A673 (cell line): Measurements from ENCODE around the gene ATP5MK. TPM values are rescaled to one million over a fixed set of nuclear protein-coding genes. Genes with fewer than 3 reads are reported as not detected.

Experiments
- Bru-seq: library from RNA; stranded (reverse); fragments of 400-500 nt; gene quantifications from one replicate; lab custom pipeline; 2021; lab: Mats Ljungman, UMichigan
- BruChase-seq, 2 experiments: library from RNA; stranded (reverse); fragments of 400-500 nt; gene quantifications; one replicate each; lab custom pipeline; 2021; lab: Mats Ljungman, UMichigan
- BruUV-seq: library from RNA; stranded (reverse); fragments of 400-500 nt; replicated peaks from 2 replicates; lab custom pipeline; 2021; lab: Mats Ljungman, UMichigan
- CTCF ChIA-PET: fragments of 300-600 bp; sonication (Branson Sonifier 250); formaldehyde crosslinking; loops from one replicate; lab custom pipeline; 2022; ENCODE audit warnings: antibody characterized with exemption; lab: Charles Lee
- POLR2A ChIA-PET: fragments of 300-600 bp; sonication (Branson Sonifier 250); formaldehyde crosslinking; loops from one replicate; lab custom pipeline; 2022; ENCODE audit warnings: antibody characterized with exemption; ENCODE audit not compliant: low non-redundant PET; lab: Charles Lee
- DNase-seq: peaks from one replicate; pipeline ENCODE4 v3.0.0-alpha.2; 2015; ENCODE audit warnings: low spot score
- H3K27ac ChIP-seq: fragments of 200-600 bp; sonication (generic); 2 replicates; pipeline ENCODE4 v1.5.1; 2016; ENCODE audit warnings: mixed run types, low read depth, mild to moderate bottlenecking, mixed read lengths, antibody characterized with exemption, low read length; ENCODE audit not compliant: poor library complexity, severe bottlenecking
- H3K27me3 ChIP-seq: fragments of 200-600 bp; sonication (generic); replicated peaks from 2 replicates; pipeline ENCODE4 v1.6.1; 2017; ENCODE audit warnings: mixed run types, low read depth, mild to moderate bottlenecking, mixed read lengths, antibody characterized with exemption, low read length; ENCODE audit not compliant: insufficient read depth, poor library complexity
- H3K36me3 ChIP-seq: fragments of 200-600 bp; sonication (generic); 2 replicates; pipeline ENCODE4 v1.6.1; 2016; ENCODE audit warnings: mixed run types, mild to moderate bottlenecking, mixed read lengths, antibody characterized with exemption, low read length; ENCODE audit not compliant: insufficient read depth, poor library complexity, severe bottlenecking
- H3K4me1 ChIP-seq: fragments of 200-600 bp; sonication (generic); 2 replicates; pipeline ENCODE4 v1.6.1; 2017; ENCODE audit warnings: mixed run types, mild to moderate bottlenecking, mixed read lengths, antibody characterized with exemption, low read length; ENCODE audit not compliant: insufficient read depth, poor library complexity, severe bottlenecking
- H3K4me3 ChIP-seq: fragments of 200-600 bp; sonication (generic); 2 replicates; pipeline ENCODE4 v1.5.1; 2016; ENCODE audit warnings: low read depth, mixed run types, mild to moderate bottlenecking, mixed read lengths, low read length; ENCODE audit not compliant: poor library complexity, severe bottlenecking
- H3K9me3 ChIP-seq: fragments of 200-600 bp; sonication (generic); 2 replicates; pipeline ENCODE4 v1.6.1; 2016; ENCODE audit warnings: mixed run types, low read depth, mild to moderate bottlenecking, mixed read lengths, antibody characterized with exemption, low read length; ENCODE audit not compliant: poor library complexity, severe bottlenecking
- EZH2 ChIP-seq: fragments of 200-600 bp; sonication (generic); IDR thresholded peaks from 2 replicates; pipeline ENCODE4 v1.6.1; 2017; ENCODE audit warnings: borderline replicate concordance, low read depth, mild to moderate bottlenecking, mixed read lengths, antibody characterized with exemption, low read length; ENCODE audit not compliant: poor library complexity, severe bottlenecking
- intact Hi-C: fragments of 100-400 bp; cut with micrococcal nuclease; formaldehyde crosslinking; loops from one replicate; pipeline ENCODE4 v1.10.0; 2022; ENCODE audit not compliant: unreplicated experiment
- long read RNA-seq: library from polyadenylated mRNA; stranded (forward); transcript quantifications from one replicate; pipeline ENCODE4 v2.0.0, GENCODE V29; 2022
- total RNA-seq: library from RNA; stranded (reverse); gene quantifications from 2 replicates; pipeline ENCODE4 v1.2.3, GENCODE V29; 2021
- TF ChIP-seq, protein P1 (sequence below): fragments of 300-800, 200-600 bp; sonication (generic); conservative IDR thresholded peaks from 2 replicates; pipeline ENCODE4 v1.5.1; 2017; ENCODE audit warnings: low read depth, mild to moderate bottlenecking, antibody characterized with exemption, low read length, moderate library complexity, mixed read lengths

ATP5MK gene
- total RNA-seq (393 and 426 TPM in 2 replicates), Bru-seq, nascent RNA (percentile 89 among the genes with signal in this experiment), BruChase-seq, experiment 1, labeled RNA remaining after a 2-hour chase (percentile 84 among the genes with signal in this experiment), BruChase-seq, experiment 2, labeled RNA remaining after a 6-hour chase (percentile 83 among the genes with signal in this experiment)
- long read RNA-seq, transcript ATP5MD-204 (5 exons, 626 nt), result minor isoform, 34 of 301 reads
- long read RNA-seq, transcript ATP5MD-201 (4 exons, 364 nt), result major isoform, 260 of 301 reads
- long read RNA-seq, partial matches to known transcripts, result 0 of 301 reads
- long read RNA-seq, other reads (novel, unspliced or antisense), result 5 of 301 reads

DNA sequence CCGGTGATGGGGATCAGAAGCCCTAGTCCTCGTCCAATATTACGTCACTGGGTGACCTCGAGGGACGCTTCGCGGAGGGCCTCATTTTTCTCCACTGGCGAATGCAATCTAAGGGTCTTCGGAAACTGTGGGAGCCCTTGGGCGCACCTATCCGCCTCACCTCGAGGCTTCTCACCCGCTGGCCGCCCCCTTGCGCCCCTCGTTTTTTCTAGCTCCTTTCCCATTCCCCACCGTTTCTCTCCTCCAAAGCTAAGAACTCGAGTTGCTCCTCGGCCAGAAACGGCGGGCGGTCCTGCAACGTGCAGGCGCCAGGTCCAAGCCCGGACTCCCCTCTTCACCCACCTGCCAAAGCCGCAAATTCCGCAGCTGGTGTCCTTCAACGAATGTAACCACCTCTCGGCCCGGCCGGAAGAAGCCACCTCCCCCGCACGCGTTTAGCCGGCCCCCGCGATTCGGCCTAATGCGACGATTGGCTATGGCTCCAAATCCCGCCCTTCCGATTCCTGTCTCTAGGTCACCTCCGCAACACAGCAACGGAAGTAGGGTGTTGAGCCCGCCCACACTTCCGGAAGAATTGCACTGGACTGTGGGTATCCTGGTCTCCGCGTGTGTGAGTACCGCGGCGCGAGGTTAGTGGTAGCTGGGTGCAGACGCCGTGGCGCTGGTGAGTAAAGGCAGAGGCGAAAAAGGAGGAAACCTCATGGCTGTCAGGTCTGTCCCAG, at the start of gene ATP5MK, which contains the start of gene PDCD11:
Gene ATP5MK (minus strand): TSS at position 409 of the 722 bp plus-strand sequence. CDS start 4,018 bp downstream, outside the sequence.
Gene PDCD11 (plus strand): TSS at position 560 of the 722 bp plus-strand sequence. CDS start 1,801 bp downstream, outside the sequence.
- intact Hi-C loops, result loop anchor here (2.0 kb wide), 1 partner anchor 45 kb away; the partner anchor contains the start of gene PCGF6
- Histone ChIP-seq H3K36me3 (peaks cover 57% of the 10 kb centered on the region), H3K27me3 (no peaks in the 10 kb centered on the region), H3K9me3 (no peaks in the 10 kb centered on the region), H3K4me1 (peaks cover 21% of the 10 kb centered on the region), H3K27ac (peak within 1 kb of the TSS; percentile 87), H3K4me3 (peak within 1 kb of the TSS; percentile 80)
- POLR2A ChIA-PET, result no interaction called here
- BruUV-seq, result TSS peak; percentile 80
- CTCF ChIA-PET, result no interaction called here
- peak; percentile 99 for DNase-seq
- TF ChIP-seq, protein P1, sequence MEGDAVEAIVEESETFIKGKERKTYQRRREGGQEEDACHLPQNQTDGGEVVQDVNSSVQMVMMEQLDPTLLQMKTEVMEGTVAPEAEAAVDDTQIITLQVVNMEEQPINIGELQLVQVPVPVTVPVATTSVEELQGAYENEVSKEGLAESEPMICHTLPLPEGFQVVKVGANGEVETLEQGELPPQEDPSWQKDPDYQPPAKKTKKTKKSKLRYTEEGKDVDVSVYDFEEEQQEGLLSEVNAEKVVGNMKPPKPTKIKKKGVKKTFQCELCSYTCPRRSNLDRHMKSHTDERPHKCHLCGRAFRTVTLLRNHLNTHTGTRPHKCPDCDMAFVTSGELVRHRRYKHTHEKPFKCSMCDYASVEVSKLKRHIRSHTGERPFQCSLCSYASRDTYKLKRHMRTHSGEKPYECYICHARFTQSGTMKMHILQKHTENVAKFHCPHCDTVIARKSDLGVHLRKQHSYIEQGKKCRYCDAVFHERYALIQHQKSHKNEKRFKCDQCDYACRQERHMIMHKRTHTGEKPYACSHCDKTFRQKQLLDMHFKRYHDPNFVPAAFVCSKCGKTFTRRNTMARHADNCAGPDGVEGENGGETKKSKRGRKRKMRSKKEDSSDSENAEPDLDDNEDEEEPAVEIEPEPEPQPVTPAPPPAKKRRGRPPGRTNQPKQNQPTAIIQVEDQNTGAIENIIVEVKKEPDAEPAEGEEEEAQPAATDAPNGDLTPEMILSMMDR, result peak; percentile 40; the same call in 1 of the 2 replicates
- TF ChIP-seq EZH2, result no peak

DNA sequence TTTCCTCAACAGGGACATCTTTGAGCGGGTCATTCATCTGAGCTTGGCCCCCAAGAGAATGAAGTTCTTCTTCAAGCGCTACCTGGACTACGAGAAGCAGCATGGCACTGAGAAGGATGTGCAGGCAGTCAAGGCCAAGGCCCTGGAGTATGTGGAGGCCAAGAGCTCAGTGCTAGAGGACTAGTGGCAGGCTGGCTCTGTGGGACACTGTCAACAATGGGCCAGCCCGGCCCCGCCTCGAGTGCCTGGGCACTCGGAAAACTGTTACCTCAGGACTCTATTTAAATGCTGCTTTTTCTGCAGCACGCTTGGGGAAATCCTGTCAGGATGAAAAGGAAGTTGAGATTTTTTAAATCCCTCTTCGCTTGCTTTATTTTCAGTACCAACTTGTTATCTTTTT, 49.1 kb upstream of the ATP5MK start:
- no peaks in the 10 kb centered on the region for H3K27me3 ChIP-seq
- no peak overlapping the region for H3K4me3 ChIP-seq
- no TSS peak for BruUV-seq
- CTCF ChIA-PET, result no interaction called here
- no peak overlapping the region for H3K27ac ChIP-seq
- POLR2A ChIA-PET, result interaction anchor here (0.6 kb wide), 1 partner anchor 105 kb away, joined by 3 read pairs; no protein-coding TSS in a partner anchor
- intact Hi-C loops, result no loop called here
- TF ChIP-seq, protein P1, result no peak
- no peak for TF ChIP-seq EZH2
- H3K9me3 ChIP-seq, result no peaks in the 10 kb centered on the region
- H3K36me3 ChIP-seq, result peaks cover 71% of the 10 kb centered on the region
- no peaks in the 10 kb centered on the region for H3K4me1 ChIP-seq
- DNase-seq, result no peak

GRCh38 chr10:103444478-103444877, 48.2 kb upstream of the ATP5MK start:
- CTCF ChIA-PET, result no interaction called here
- intact Hi-C loops, result no loop called here
- POLR2A ChIA-PET, result no interaction called here
- no peak overlapping the region for H3K4me3 ChIP-seq
- no peak for TF ChIP-seq EZH2
- TF ChIP-seq, protein P1, result no peak
- no peaks in the 10 kb centered on the region for H3K9me3 ChIP-seq
- BruUV-seq, result no TSS peak
- no peaks in the 10 kb centered on the region for H3K27me3 ChIP-seq
- no peak for DNase-seq
- peaks cover 78% of the 10 kb centered on the region for H3K36me3 ChIP-seq
- H3K4me1 ChIP-seq, result no peaks in the 10 kb centered on the region
- H3K27ac ChIP-seq, result no peak overlapping the region
